Cardiac muscle cell (in vitro differentiated cells and primary cell): ENCODE results near the gene CELF1. TPM values are rescaled to one million over a fixed set of nuclear protein-coding genes. Genes with fewer than 3 reads are reported as not detected.

Source experiments
- DNase-seq, 2 donors: peaks; one replicate each; pipeline versions ENCODE4 v3.0.0 to v3.0.0-alpha.2; 2010 to 2017; ENCODE audit warnings: low read depth in 1 of 2, low spot score in 1 of 2
- H3K27ac ChIP-seq: fragments of 200-600 bp; sonication (generic); 2 replicates; pipeline ENCODE4 v1.5.1; 2016
- H3K27me3 ChIP-seq: fragments of 200-600 bp; sonication (generic); 2 replicates; pipeline ENCODE4 v1.6.0; 2016; ENCODE audit warnings: control low read depth
- H3K36me3 ChIP-seq: fragments of 200-600 bp; sonication (generic); 2 replicates; pipeline ENCODE4 v1.5.1; 2016; ENCODE audit warnings: control low read depth
- H3K4me1 ChIP-seq: fragments of 200-600 bp; sonication (generic); 2 replicates; pipeline ENCODE4 v1.8.1; 2017; ENCODE audit warnings: low read depth, mild to moderate bottlenecking, mixed run types
- H3K4me3 ChIP-seq: fragments of 200-600 bp; sonication (generic); 2 replicates; pipeline ENCODE4 v1.5.1; 2016; ENCODE audit warnings: mild to moderate bottlenecking
- H3K9me3 ChIP-seq: fragments of 200-600 bp; sonication (generic); 2 replicates; pipeline ENCODE4 v1.5.1; 2017; ENCODE audit warnings: low read depth, mild to moderate bottlenecking, control low read depth
- polyA plus RNA-seq: library from polyadenylated mRNA; unstranded; fragments of >200 nt; fragmentation: Nextera tagmentation; extraction: Ambion mirVana; gene quantifications from 2 replicates; pipeline ENCODE4 v1.2.1, GENCODE V29; 2016
- total RNA-seq: library from RNA; depleted of rRNA; stranded (reverse); fragments of >200 nt; gene quantifications from 2 replicates; pipeline ENCODE4 v1.2.3, GENCODE V29; 2016
- TF ChIP-seq, protein P1 (sequence below): IDR thresholded peaks from 2 replicates; pipeline ENCODE4 v1.5.1; 2012; ENCODE audit warnings: low read depth, mild to moderate bottlenecking, low read length

CELF1 gene
- total and polyA plus RNA-seq, 2 experiments from 2014 or later = 98.9 to 178 TPM

DNA sequence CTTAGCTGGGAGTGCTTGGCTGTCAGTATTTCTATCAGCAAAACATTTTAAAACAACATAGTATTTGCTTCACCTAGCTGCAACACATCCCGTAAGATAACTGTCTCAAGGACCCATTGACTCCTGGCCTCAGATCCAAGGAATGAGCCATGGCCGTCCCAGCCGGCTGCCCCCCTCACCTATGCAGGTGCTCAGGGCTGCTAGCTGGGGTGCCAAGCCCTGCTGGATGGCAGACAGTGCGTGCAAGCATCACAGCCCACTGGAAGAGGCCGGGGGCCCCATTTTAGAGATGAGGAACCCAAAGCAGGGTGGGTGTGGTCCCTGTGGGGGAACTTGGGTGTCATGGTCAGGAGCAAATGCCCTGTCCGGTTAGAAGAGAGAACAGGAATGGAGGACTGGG, 135.2 kb downstream of the CELF1 start:
- H3K36me3 ChIP-seq = peaks cover 29% of the 10 kb centered on the region
- H3K27ac ChIP-seq = peak overlapping the region; percentile 36
- no peaks in the 10 kb centered on the region for H3K4me1 ChIP-seq
- TF ChIP-seq, protein P1, sequence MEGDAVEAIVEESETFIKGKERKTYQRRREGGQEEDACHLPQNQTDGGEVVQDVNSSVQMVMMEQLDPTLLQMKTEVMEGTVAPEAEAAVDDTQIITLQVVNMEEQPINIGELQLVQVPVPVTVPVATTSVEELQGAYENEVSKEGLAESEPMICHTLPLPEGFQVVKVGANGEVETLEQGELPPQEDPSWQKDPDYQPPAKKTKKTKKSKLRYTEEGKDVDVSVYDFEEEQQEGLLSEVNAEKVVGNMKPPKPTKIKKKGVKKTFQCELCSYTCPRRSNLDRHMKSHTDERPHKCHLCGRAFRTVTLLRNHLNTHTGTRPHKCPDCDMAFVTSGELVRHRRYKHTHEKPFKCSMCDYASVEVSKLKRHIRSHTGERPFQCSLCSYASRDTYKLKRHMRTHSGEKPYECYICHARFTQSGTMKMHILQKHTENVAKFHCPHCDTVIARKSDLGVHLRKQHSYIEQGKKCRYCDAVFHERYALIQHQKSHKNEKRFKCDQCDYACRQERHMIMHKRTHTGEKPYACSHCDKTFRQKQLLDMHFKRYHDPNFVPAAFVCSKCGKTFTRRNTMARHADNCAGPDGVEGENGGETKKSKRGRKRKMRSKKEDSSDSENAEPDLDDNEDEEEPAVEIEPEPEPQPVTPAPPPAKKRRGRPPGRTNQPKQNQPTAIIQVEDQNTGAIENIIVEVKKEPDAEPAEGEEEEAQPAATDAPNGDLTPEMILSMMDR = no peak
- no peak for DNase-seq
- no peak overlapping the region for H3K4me3 ChIP-seq
- no peaks in the 10 kb centered on the region for H3K9me3 ChIP-seq
- H3K27me3 ChIP-seq = no peaks in the 10 kb centered on the region

DNA sequence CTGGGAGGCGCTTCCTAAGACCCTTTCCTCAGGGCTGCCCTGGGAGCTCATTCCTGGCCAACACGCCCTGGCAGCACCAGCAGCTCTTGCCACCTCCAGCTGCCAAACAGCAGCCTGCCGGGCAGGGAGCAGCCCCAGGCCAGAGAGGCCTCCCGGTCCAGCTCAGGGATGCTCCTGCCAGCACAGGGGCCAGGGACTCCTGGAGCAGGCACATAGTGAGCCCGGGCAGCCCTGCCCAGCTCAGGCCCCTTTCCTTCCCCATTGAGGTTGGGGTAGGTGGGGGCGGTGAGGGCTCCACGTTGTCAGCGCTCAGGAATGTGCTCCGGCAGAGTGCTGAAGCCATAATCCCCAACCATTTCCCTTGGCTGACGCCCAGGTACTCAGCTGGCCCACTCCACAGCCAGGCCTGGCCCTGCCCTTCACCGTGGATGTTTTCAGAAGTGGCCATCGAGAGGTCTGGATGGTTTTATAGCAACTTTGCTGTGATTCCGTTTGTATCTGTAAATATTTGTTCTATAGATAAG, 136.9 kb downstream of the CELF1 start:
- Histone ChIP-seq H3K4me3 (no peak overlapping the region), H3K4me1 (no peaks in the 10 kb centered on the region), H3K9me3 (no peaks in the 10 kb centered on the region), H3K27ac (peak overlapping the region; percentile 66), H3K27me3 (no peaks in the 10 kb centered on the region), H3K36me3 (peaks cover 20% of the 10 kb centered on the region)
- peak in 1 of 2 donors; percentile 96 for DNase-seq
- TF ChIP-seq, protein P1 = no peak

Other genes starting within 250 kb of the CELF1 start
- gene MYBPC3, start 200.4 kb downstream of the CELF1 start, total RNA-seq = 489 and 605 TPM in 2 replicates
- gene MYBPC3, start 200.4 kb downstream of the CELF1 start, polyA plus RNA-seq = 476 and 751 TPM in 2 replicates
- not detected in 2 replicates for gene SPI1, start 174.6 kb downstream of the CELF1 start, total RNA-seq
- 0.56 and 1.3 TPM in 2 replicates for gene SPI1, start 174.6 kb downstream of the CELF1 start, polyA plus RNA-seq
- 71.7 and 79.4 TPM in 2 replicates for gene SLC39A13, start 144.5 kb downstream of the CELF1 start, total RNA-seq
- 80.8 and 86.6 TPM in 2 replicates for gene SLC39A13, start 144.5 kb downstream of the CELF1 start, polyA plus RNA-seq
- gene PSMC3, start 126.7 kb downstream of the CELF1 start, total RNA-seq = 107 and 161 TPM in 2 replicates
- 161 and 236 TPM in 2 replicates for gene PSMC3, start 126.7 kb downstream of the CELF1 start, polyA plus RNA-seq
- not detected in 2 replicates for gene RAPSN, start 104.0 kb downstream of the CELF1 start, total RNA-seq
- gene RAPSN, start 104.0 kb downstream of the CELF1 start, polyA plus RNA-seq = not detected in 2 replicates
- gene PTPMT1, start 12.5 kb upstream of the CELF1 start, total RNA-seq = 212 and 246 TPM in 2 replicates
- gene PTPMT1, start 12.5 kb upstream of the CELF1 start, polyA plus RNA-seq = 123 and 143 TPM in 2 replicates
- gene KBTBD4, start 25.8 kb upstream of the CELF1 start, total RNA-seq = 16.9 and 22.5 TPM in 2 replicates
- 18.6 and 23.9 TPM in 2 replicates for gene KBTBD4, start 25.8 kb upstream of the CELF1 start, polyA plus RNA-seq
- gene NDUFS3, start 25.9 kb upstream of the CELF1 start, total RNA-seq = 79.1 and 128 TPM in 2 replicates
- 210 and 232 TPM in 2 replicates for gene NDUFS3, start 25.9 kb upstream of the CELF1 start, polyA plus RNA-seq
- not detected in 2 replicates for gene FAM180B, start 33.5 kb upstream of the CELF1 start, total RNA-seq
- 0.12 TPM in 1 of 2 replicates, not detected in the other for gene FAM180B, start 33.5 kb upstream of the CELF1 start, polyA plus RNA-seq
- gene C1QTNF4, start 41.3 kb upstream of the CELF1 start, total RNA-seq = 72.9 and 80.9 TPM in 2 replicates
- gene C1QTNF4, start 41.3 kb upstream of the CELF1 start, polyA plus RNA-seq = 50.8 and 53.6 TPM in 2 replicates
- gene MTCH2, start 89.4 kb upstream of the CELF1 start, total RNA-seq = 72.6 and 97.5 TPM in 2 replicates
- gene MTCH2, start 89.4 kb upstream of the CELF1 start, polyA plus RNA-seq = 231 and 271 TPM in 2 replicates
- gene AGBL2, start 162.2 kb upstream of the CELF1 start, total RNA-seq = 0.25 and 0.69 TPM in 2 replicates
- gene AGBL2, start 162.2 kb upstream of the CELF1 start, polyA plus RNA-seq = 1.7 TPM in 1 of 2 replicates, not detected in the other
- 57.8 and 104 TPM in 2 replicates for gene FNBP4, start 214.2 kb upstream of the CELF1 start, total RNA-seq
- 51.2 and 104 TPM in 2 replicates for gene FNBP4, start 214.2 kb upstream of the CELF1 start, polyA plus RNA-seq